GM12878 (cell line): ENCODE results near the gene CASQ1. TPM values are rescaled to one million over a fixed set of nuclear protein-coding genes. Genes with fewer than 3 reads are reported as not detected.

Experiments used
- ASH2L ChIP-seq: fragments of 300-600, 200-600 bp; sonication (generic); IDR thresholded peaks from 2 replicates; pipeline ENCODE4 v1.6.1; 2017; ENCODE audit warnings: low read depth, mild to moderate bottlenecking, borderline replicate concordance
- ATF3 ChIP-seq: IDR thresholded peaks from 2 replicates; pipeline ENCODE4 v1.6.1; 2011; ENCODE audit warnings: low read depth, mild to moderate bottlenecking, low read length, moderate library complexity, borderline replicate concordance; ENCODE audit errors: extremely low read depth
- CREB1 ChIP-seq: IDR thresholded peaks from 2 replicates; pipeline ENCODE4 v1.6.1; 2012; ENCODE audit warnings: low read depth, mild to moderate bottlenecking, inconsistent platforms
- EP300 ChIP-seq, 2 experiments: fragments of 150-350 bp in 1 of 2; IDR thresholded peaks; 2 replicates each; pipeline ENCODE4 v1.6.1; 2011 to 2012; ENCODE audit warnings: low read depth in 2 of 2, low read length in 2 of 2, borderline replicate concordance in 1 of 2, improper control_type of control experiment in 1 of 2, inconsistent platforms in 1 of 2; ENCODE audit not compliant: control insufficient read depth in 1 of 2
- HDAC6 ChIP-seq: fragments of 200-600 bp; sonication (generic); IDR thresholded peaks from one replicate; pipeline ENCODE4 v1.8.0; 2017; ENCODE audit warnings: antibody characterized with exemption; ENCODE audit not compliant: unreplicated experiment
- IKZF1 ChIP-seq: fragments of 450-650 bp; conservative IDR thresholded peaks from 2 replicates; pipeline ENCODE4 v1.6.1; 2017; ENCODE audit warnings: antibody characterized with exemption, mild to moderate bottlenecking
- LARP7 ChIP-seq: fragments of 450-650 bp; IDR thresholded peaks from 2 replicates; pipeline ENCODE4 v1.6.1; 2017; ENCODE audit warnings: mild to moderate bottlenecking
- PAX8 ChIP-seq: fragments of 450-650 bp; IDR thresholded peaks from 2 replicates; pipeline ENCODE4 v1.6.1; 2017; ENCODE audit warnings: mild to moderate bottlenecking, moderate library complexity
- POLR2AphosphoS2 ChIP-seq: IDR thresholded peaks from 2 replicates; pipeline ENCODE4 v1.6.1; 2011; ENCODE audit warnings: low read depth, mild to moderate bottlenecking, low read length, improper control_type of control experiment, moderate library complexity
- RB1 ChIP-seq: fragments of 450-650 bp; formaldehyde crosslinking; IDR thresholded peaks from 2 replicates; pipeline ENCODE4 v1.6.1; 2017; ENCODE audit warnings: mild to moderate bottlenecking, borderline replicate concordance
- RELA ChIP-seq: fragments of 450-650 bp; IDR thresholded peaks from 2 replicates; pipeline ENCODE4 v1.8.0; 2014; ENCODE audit warnings: borderline replicate concordance; ENCODE audit not compliant: partially characterized antibody
- SIX5 ChIP-seq: IDR thresholded peaks from 2 replicates; pipeline ENCODE4 v1.6.1; 2011; ENCODE audit warnings: mild to moderate bottlenecking, low read depth, low read length, moderate library complexity; ENCODE audit not compliant: severe bottlenecking
- SMAD1 ChIP-seq: fragments of 450-650 bp; IDR thresholded peaks from 2 replicates; pipeline ENCODE4 v1.6.1; 2018; ENCODE audit warnings: mild to moderate bottlenecking, low read depth; ENCODE audit not compliant: partially characterized antibody
- SP1 ChIP-seq: IDR thresholded peaks from one replicate; pipeline ENCODE4 v1.6.1; 2011; ENCODE audit warnings: low read depth, low read length
- polyA plus RNA-seq, 11 experiments: library from polyadenylated mRNA; depleted of rRNA in 4 of 11; unstranded in 6 of 11; stranded (reverse) in 5 of 11; fragments of >200 nt; fragmentation: Nextera tagmentation in 4 of 11; fragmentation: Illumina TruSeq in 1 of 11; extraction: Ambion mirVana in 4 of 11; extraction: Trizol in 1 of 11; gene quantifications; 1 replicate in 1 of 11; 2 replicates in 10 of 11; pipeline versions ENCODE4 v1.2.1 to v1.2.3, GENCODE V29; 2011 to 2016; ENCODE audit warnings: inconsistent platforms in 2 of 11, missing spikeins in 2 of 11, low read depth in 1 of 11
- total RNA-seq, 4 experiments: library from RNA; depleted of rRNA in 3 of 4; stranded (reverse); fragments of >200 nt in 3 of 4; fragmentation: Illumina TruSeq in 1 of 4; extraction: Trizol in 1 of 4; gene quantifications; 2 replicates each; pipeline versions ENCODE4 v1.2.1 to v1.2.3, GENCODE V29; 2013 to 2021
- TF ChIP-seq, protein P1 (sequence below): fragments of 450-650 bp; IDR thresholded peaks from 2 replicates; pipeline ENCODE4 v1.6.1; 2018; ENCODE audit warnings: borderline replicate concordance, mild to moderate bottlenecking; ENCODE audit not compliant: partially characterized antibody
- TF ChIP-seq, protein P2 (sequence below): fragments of 450-650 bp; IDR thresholded peaks from 2 replicates; pipeline ENCODE4 v1.6.1; 2017; ENCODE audit warnings: mild to moderate bottlenecking, low read depth, inconsistent platforms; ENCODE audit not compliant: poor library complexity, severe bottlenecking

CASQ1 gene
- total and polyA plus RNA-seq, 10 of the 15 experiments (the other 5 are each of a cell fraction or from before 2014, with no cell fraction given) = 0.10 to 0.77 (median 0.34) TPM

DNA sequence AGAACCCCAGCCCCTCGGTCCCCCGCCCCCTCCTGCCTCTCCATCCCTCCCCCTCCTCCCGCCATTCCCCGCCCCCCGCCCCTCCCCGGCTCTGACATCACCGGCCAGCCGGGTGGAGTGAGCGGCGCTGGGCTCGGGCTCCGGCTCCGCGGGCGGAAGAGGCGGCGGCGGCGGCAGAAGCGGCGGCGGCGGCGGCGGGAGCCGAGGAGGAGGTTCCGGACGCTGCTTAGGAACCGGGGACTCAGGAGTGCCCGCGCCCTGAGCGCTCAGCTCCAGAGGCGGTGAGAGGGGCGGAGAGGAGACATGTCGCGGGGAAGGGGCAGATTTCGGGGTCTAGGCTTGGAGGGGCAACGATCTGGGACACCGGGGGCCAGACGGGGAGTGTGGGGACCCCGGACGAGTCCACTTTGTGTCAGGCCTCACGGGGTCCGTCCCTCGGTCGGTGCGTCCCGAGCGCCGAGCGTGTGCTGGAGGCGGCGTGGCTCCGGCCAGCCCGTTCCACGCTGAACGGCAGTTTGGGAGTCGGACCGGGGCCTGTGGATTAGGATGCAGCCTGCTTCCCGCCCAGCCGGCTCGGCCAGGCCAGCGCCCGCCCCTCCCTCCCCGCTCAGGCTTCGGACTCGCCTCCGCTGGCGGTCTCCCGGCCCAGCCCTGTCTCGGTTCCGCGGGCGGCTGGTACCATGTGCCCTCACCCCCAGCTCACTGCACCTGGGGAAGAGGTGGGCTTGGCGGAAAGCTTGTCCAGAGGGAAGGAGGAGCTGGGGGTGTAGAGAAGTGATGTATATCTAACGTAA lies 15.1 kb downstream of the CASQ1 start, which contains the start of gene PEA15 (continued):
- TF ChIP-seq EP300 (IDR thresholded peaks at IDR 0.05; ENCODE audit: borderline replicate concordance in 1 of 2, control insufficient read depth in 1 of 2, low read depth in 2 of 2, low read length in 2 of 2) (no peak), IKZF1 (peak; percentile 26; the same call in 1 of the 2 replicates), RELA (peak; percentile 33), RB1 (peak; percentile 55; the same call in 1 of the 2 replicates), SMAD1 (no peak), CREB1 (peak; percentile 35; the same call in 1 of the 2 replicates), HDAC6 (no peak), PAX8 (no peak), LARP7 (peak; percentile 88), SIX5 (no peak), SP1 (no peak), ASH2L (no peak), ATF3 (no peak), POLR2AphosphoS2 (peak; percentile 42; the same call in 1 of the 2 replicates)
- TF ChIP-seq, protein P1, sequence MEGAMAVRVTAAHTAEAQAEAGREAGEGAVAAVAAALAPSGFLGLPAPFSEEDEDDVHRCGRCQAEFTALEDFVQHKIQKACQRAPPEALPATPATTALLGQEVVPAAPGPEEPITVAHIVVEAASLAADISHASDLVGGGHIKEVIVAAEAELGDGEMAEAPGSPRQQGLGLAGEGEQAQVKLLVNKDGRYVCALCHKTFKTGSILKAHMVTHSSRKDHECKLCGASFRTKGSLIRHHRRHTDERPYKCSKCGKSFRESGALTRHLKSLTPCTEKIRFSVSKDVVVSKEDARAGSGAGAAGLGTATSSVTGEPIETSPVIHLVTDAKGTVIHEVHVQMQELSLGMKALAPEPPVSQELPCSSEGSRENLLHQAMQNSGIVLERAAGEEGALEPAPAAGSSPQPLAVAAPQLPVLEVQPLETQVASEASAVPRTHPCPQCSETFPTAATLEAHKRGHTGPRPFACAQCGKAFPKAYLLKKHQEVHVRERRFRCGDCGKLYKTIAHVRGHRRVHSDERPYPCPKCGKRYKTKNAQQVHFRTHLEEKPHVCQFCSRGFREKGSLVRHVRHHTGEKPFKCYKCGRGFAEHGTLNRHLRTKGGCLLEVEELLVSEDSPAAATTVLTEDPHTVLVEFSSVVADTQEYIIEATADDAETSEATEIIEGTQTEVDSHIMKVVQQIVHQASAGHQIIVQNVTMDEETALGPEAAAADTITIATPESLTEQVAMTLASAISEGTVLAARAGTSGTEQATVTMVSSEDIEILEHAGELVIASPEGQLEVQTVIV = no peak
- TF ChIP-seq, protein P2, sequence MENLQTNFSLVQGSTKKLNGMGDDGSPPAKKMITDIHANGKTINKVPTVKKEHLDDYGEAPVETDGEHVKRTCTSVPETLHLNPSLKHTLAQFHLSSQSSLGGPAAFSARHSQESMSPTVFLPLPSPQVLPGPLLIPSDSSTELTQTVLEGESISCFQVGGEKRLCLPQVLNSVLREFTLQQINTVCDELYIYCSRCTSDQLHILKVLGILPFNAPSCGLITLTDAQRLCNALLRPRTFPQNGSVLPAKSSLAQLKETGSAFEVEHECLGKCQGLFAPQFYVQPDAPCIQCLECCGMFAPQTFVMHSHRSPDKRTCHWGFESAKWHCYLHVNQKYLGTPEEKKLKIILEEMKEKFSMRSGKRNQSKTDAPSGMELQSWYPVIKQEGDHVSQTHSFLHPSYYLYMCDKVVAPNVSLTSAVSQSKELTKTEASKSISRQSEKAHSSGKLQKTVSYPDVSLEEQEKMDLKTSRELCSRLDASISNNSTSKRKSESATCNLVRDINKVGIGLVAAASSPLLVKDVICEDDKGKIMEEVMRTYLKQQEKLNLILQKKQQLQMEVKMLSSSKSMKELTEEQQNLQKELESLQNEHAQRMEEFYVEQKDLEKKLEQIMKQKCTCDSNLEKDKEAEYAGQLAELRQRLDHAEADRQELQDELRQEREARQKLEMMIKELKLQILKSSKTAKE = no peak
